NCI-H2196 treated with DMSO at 0.1 percent for 48 hours (cell line): ENCODE results near the gene LHFPL2.
A peak's percentile ranks its signal among the peaks of the same experiment; 100 is the strongest.

ENCODE experiments used
- DNase-seq: peaks from one replicate; lab custom pipeline; 2025; ENCODE audit not compliant: unreplicated experiment; lab: John Stamatoyannopoulos, UW

Gene LHFPL2

DNA sequence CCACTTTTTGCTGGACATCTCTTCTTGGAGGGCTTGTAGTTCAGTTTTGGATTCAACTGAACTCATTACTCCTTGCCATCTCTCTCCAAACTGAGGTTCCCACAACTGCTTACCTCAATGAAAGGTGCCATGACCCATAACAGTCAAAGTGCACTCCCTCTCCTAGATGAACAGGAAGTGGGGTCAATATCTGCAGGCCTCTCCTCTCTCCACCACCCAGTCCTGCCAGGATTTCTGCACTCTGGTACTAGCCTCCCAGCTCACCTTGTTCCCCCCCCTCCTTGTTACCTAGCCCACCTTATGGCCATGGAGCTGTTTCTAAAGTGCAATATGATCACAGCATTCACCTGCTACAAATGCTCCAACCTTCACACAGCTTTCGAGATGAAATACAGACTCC lies 5.9 kb downstream of the LHFPL2 start:
- no peak for DNase-seq

DNA sequence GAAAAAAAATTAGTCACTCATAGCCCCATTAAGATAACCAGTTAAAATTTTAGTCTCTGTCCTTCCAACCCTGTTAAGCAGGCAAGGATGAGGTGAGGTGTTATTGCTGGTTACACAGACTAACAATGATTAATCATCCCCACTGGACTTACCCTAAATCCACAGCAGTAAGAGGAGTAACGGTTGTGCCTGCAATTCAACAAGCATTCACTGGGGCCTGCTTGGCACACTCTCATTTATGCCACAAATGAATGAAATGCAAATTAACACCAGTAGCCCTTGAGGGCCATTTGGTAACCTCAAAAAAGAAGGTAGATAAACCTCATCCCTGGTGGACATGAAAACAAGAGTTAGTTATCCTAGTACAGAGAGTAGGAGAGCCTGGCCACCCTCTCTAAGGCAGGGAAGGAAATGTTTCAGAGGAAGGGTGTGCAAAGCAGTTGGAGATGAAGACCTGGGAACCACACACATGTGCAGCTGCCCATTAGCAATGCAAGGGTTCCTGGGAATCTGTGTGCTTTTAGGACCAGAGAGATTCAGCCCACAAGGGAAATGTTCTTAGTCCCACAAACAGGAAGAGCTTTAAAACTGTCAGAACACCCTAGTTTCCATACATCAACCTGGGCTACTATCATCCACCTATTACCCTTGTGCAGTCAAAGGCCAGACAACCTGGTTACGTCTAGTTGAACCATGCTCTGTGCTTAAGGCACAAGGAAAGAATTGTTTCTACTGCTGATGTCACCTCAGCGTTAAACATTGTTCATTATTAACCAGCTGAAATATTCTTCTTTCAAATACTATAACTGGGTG lies 7.7 kb downstream of the LHFPL2 start:
- no peak for DNase-seq

DNA sequence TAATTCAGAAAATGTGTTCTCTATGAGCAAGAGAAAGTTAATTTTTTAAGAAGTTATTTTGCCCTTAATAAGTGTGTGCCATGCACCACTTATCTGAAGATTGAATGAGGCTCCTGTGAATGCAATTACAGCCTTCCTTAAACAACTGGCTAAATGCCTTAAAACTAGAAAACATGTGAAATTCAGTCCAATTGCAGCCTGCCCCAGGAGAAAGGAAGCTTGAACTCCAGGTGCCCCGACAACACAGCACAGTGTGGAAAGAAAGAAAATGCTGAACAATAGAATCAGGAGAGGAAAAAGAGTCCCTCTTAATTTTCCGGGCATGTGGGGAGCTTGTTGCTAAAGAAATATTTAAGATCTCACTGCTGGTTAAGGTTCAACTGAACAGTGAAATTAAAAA lies 8.8 kb downstream of the LHFPL2 start:
- no peak for DNase-seq

DNA sequence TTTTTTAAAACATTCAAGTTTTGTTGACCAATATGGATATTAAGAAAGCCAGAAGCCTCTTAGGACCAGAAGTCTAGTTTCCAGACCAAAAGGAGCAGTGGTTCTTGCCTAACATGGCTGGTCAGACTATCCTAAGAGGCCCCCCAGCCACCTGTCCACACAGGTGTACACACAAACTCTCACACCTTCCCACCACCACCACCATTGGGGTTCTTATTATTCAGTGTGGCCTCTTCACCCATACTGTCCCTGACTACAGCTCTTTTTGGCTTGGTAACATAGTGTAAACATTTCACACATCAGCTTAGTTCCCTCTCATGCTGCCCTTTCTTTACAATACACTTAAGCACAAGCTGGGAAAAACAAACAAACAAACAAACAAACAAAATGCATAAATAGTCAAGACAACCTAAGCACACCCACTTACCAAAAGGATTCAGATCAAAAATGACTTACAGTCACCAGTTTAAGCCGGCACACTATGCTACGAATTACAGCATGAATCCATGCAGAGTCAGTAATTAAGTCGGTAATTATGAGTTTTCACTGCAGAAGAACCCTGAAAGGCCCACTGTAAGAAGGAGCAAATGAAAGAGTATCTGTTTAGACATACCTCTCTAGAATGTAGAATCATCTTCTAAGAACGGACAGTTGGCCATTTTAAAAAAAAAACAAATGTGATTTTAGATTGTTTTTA lies 9.5 kb downstream of the LHFPL2 start:
- no peak for DNase-seq

DNA sequence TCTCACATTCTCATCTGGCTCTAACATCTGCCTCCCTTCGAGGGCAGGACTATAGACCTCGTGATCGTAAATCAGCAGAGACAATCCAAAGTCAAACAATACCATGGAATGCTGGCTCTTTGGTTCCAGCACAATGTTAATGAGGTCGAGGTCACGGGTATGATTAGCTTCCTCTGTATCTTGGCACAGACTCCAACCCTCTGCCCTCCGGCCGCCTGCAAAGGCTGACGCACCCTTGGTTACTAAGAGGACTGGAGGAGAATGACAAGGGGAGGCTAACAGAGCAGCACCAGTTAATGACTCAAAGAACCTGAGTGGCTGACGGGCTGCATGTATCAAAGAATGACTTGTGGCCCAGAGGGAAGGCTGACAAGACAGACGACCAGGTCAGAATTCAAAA lies 10.1 kb downstream of the LHFPL2 start:
- DNase-seq = peak; percentile 55

DNA sequence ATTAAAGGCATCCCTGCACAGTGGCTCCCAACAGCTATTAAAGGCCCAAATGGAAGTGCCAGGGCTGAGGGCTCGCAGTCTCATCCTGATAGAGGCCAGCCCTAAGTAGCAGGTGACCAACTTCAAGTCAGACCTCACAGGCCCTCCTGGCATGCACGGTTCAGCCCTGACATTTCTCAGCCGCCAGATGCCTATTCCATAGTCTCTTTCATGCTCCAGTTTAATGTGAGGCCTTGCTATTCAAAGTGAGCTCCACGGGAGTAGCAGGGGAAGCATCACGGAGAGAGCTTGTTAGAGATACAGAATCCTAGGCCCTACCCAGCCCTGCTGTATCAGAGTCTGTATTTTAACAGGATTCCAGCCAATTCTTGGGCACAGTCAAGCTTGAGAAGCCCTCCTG lies 11.1 kb downstream of the LHFPL2 start:
- DNase-seq = no peak

DNA sequence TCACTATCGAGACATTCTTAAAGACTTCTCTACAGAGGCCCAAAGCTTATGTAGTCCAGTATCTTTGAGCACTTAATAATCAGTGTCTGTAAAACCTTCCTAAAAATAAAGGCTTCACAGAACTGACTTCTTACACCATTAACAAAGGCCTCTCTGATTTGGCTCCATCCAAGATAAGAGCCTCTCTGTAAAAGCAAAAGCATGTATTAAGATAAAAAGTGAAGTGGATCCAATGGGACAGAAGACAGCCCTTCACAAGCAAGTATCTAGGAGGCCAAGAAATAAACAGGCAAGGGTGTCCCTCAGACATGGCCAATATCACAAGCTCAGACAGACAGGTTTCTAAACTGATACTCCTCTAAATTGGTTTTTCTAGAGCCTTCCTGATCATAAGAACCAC lies 11.9 kb downstream of the LHFPL2 start:
- no peak for DNase-seq

DNA sequence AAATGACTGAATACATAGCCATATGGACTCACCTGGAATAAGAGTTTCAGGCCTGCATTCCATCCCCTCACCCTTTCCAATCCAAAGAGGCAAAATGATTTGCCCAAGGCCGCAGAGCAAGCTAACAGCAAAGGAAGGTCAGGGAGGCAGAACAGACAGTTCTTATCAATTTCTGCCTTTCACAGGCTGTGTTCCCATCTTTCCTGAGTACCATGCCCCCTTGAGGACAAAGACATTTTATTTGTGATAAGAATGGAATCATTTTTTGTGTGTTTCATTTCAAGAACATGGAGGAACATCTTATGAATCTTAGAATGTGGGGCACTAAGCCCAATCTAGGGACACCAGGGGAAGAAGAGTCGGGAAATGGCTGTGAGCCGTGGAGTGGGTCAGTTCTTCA lies 13.9 kb downstream of the LHFPL2 start:
- DNase-seq = no peak

DNA sequence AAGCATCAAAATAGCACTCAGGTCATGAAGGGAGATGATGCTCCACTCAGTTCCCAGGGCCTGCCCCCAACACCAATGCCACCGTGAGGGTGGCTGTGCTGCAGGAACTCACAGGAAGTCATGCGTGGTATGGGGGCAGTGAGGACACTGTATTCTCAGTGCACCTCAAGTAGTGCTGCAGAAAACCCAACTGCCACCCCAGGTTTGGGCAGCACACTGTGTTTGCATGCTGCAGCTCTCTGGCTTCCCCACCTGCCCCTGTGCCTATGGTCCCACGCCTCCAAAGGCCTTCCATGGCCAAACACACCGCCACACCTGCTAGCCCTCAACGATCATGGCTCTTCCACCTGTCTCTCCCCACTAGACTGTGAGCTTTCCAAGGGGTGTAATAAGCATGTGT lies 14.3 kb downstream of the LHFPL2 start:
- DNase-seq = no peak

DNA sequence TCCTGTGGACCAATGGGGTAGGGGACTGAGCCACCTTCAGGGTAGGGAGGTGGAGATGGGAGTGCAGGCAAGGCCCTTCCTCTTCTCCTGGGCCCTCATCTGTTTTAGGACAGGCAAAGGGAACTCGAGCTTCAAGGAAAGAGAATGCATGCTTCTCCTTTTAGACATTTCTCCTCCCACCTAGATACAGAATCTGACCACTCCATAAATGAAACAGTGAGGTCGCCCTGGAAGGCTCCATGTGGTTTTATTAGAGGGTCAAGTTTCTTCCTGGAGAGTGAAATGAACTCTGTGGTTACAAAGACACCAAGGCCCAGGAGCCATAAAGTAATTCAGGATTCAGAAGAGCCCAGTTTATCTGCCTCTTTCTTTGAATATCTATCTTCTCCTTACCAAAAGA lies 14.9 kb downstream of the LHFPL2 start:
- DNase-seq = no peak

DNA sequence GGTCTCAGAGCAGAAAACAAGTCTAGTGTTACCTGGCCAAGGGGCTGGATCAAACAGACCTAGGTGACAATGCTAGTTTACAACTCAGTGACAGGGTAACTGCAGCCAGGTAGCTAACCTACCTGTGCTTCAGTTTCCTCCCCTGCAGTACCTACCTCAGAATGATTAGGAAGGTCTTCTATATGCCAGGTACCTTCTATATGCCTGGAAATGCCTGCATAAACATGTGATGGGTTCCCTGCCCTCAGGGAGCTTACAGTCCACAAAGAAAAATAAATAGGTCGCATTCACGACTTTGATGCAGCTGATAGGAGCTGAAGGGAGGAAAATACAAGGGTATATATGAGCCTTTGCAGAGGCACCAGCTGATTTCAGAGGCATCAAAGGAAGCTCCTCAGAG lies 16.1 kb downstream of the LHFPL2 start:
- no peak for DNase-seq

DNA sequence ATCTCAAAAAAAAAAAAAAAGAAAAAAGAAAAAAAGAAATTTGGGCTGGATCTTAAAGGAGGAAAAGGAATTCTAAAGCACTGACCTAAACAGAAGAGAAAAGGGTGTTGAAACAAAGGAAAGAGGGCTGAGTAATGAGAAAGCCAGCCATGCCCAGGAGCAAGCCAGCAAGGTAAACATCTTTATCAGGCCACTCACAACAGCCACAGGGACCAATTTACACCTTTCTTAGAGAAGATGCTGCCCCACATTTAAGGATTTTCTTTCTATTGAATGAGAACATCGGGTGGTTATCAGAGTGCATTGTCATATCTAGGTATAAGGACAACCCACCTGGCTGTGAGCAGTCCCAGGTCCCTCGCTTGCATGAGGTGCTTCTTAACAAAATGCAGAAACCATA lies 16.6 kb downstream of the LHFPL2 start:
- DNase-seq = no peak

DNA sequence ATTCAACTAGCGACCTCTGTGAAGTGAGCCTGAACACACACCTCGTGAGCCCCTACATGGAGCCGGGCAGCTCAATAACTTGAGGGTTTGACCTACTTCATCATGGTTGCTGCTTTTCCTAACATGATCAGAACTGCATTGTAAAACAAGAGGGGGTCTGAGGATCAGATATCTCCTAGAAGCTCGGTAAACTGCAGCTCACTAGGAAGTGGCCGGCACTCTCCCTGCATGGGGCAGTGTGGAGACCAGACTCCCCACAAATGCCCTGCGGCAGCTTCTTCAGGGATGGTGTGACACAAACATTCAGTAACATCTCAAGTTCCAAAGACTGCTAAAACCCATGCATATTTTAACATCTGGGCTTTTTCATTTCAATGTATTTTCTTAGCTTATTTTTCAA lies 18.5 kb downstream of the LHFPL2 start:
- DNase-seq = no peak

DNA sequence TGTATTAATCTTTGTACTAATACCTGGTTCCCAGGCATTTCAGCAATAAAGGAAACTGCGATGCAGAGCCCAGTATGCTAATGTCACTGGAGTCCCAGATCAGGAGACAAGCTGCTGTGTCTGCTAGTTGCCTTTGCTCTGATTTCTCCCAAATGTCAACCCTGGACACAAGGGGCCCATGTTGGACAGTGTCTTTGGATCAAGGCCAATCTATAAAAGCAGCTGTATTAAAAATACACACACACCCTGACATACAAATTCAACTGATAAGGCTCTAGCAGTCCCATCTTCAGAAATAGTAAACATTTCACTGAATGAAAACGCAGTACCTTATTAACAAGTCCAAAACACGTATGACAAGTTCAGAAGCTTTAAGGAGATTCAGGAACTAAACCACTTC lies 18.9 kb downstream of the LHFPL2 start:
- no peak for DNase-seq

DNA sequence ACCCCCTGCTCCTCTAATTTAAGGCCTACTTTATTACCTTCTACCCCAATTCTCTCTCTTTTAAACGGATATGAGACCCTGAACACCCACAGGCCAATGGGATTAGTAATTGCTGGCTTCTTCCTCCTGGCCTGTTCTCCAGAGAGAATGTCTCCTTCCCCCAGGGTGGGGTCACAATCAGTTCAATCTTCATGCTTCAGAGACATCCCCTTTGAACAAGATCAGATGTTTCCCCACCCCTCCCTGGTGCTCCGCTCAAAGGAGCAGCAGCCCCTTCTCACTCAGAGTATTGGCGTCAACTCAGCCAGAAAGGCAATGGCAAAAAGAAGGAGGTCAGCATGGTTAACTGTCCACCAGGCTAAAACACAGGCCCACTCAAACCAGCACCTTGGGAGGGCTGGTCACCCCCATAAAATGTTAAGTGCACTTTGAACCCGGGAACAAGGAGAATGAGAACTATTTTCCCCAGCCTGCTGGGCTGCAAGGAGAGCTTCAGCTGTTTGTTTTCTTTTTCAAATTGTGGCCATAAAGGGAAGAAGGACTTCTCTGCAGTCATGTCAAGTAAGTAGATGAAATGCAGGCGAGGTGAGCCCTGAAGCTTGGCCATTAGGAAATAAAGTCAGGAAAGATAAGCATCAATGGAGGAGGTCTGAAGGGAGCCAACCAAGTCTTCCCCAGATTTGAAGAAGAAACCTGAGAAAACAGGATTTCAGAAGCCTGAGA lies 20.1 kb downstream of the LHFPL2 start:
- DNase-seq = no peak

DNA sequence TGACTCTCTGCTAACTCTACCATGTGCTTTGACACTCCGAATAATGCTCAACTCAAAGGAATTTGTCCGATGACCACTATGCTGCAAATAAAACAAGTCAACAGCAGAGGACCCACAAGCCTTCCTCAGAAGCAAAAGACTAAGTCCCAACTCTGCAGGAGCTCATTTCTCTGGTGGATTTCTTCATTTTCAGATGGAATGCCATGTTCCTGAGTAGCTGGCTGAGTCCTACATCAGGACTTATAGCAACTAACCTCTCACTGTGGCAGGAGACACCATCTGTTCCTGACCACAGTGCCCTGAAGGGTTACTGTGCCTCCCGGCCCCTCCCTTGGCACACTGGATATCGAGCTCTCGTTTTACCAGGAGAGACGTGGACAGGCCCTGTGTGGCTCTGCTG lies 20.8 kb downstream of the LHFPL2 start:
- DNase-seq = no peak

DNA sequence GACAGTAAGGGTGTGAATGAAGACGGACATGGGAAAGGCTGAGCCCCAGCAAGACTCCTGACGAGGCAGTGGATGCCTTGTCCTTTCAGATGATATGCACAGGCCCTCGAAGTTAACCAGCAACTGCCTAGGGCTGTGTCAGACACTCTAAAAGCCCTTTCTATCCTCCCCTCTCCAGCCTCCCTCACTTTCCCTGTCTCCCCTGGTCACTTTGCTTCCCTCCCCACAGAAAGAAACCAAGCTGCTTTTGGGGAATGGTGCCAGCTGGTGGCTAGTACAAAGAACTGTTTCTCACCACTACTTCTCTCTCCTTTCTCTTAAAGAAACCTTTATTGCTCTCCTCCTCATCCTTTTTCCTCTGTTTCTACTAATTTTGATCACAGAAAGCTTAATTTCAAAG lies 21.4 kb downstream of the LHFPL2 start:
- no peak for DNase-seq

DNA sequence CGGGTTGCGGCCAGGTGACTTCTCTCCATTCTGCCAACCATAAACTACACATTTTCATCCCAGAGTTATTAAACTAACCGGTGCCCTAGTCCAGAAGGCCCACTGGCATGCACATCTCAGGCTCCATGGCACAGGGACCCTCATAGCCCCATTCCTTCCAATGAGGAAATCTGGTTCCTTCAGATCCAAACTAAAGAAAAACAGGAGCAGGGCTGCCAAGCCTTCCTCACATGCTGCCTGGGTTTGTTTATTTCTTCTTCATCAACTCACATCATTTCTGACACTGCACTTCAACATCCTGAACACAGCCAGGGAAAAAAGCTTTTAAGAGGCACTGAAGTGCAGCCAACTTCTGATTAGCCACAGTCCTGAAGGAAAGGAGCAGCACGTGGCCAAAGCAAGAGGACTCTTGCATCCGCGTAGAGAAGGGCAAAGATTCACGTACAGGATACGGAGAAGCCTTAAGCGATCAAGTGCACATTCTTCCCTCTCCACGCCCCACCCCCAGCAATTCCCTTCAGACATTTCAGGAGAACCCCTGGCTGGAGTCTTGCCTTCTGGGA lies 22.5 kb downstream of the LHFPL2 start:
- DNase-seq = no peak

DNA sequence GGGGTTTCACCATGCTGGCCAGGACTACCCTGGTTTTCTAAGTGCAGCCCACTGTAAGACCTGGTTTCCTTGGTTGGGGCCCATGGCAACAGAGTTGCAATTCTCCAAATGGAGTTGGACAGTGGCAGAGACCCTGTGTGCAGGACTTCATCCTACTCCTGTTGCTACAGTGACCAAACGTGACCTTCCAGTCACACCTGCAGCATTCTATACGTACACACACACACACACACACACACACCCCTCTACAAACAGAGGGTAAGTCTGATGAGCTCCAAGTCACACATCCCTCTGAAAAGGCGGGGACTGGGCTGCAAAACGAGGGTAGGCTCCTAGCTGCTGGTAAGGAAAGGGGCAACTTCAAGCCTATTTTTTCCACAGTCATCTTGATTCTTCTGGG lies 23.6 kb downstream of the LHFPL2 start:
- no peak for DNase-seq

DNA sequence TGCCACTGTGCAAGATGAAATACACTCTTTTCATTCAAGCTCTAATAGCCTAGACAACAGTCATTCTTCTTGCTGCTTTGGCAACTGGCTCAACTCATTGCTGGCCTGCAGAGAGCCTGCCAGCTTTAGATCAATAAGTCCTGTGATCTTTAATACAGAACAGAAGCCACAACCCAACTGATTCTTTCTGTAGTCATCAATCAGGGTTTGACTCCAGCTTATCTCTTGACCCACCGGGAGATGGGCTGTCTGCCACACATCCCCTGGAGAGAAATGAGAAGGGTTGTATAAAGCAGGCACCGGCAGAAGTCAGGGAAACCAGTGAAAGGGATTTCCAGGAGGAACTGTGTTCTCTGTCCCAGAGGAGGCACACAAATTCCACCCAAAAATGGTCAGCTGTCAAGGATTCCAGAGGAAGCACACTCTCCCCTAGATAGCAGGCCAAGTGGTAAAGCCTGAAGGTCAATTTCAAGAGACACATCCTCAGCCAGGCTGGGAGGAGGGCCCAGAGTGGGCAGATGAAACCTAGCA lies 24.5 kb downstream of the LHFPL2 start:
- DNase-seq = no peak

DNA sequence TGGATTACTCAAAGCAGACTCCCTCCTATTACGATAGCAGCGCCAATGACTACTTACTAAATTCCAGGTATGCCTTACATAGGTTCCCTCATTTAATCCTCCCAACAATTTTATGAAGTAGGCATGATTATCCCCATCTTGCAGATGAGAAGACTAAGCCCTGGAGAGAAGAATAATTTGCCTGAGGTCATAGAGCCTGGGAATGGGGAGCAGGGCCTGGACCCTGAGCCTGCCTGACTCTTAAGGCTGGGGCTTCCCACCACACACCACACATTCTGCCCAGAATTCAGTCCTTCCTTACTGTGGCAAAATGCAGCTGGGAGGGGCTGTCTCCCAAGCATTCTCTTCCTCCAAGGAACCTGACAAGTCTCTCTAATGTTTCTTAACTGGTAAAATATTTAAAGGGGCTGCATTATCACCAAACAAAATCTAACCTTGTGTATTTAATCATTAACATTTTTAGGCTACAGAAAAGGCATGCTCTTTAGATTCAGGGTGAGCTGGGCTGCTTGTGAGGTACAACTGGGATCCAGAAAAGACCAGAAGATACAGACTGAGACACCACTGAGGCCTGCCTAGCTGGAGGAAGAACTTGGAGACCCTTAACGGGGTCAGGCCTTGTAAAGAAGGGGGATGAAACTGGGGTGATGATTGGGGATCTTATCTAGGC lies 26.1 kb downstream of the LHFPL2 start:
- no peak for DNase-seq
